Fibroblast of skin of abdomen (primary cell): ENCODE results near the gene ADK.
"Not testable (repeated sequence)": the region's sequence is repeated elsewhere in the genome, so short reads cannot be mapped to it uniquely, and the experiment has no call there.

ENCODE experiments used
- DNase-seq: peaks from one replicate; pipeline ENCODE4 v3.0.0-alpha.2; 2013

Gene ADK

GRCh38 chr10:74498664-74499063 lies 347.6 kb downstream of the ADK start:
- DNase-seq = not testable (repeated sequence)

DNA sequence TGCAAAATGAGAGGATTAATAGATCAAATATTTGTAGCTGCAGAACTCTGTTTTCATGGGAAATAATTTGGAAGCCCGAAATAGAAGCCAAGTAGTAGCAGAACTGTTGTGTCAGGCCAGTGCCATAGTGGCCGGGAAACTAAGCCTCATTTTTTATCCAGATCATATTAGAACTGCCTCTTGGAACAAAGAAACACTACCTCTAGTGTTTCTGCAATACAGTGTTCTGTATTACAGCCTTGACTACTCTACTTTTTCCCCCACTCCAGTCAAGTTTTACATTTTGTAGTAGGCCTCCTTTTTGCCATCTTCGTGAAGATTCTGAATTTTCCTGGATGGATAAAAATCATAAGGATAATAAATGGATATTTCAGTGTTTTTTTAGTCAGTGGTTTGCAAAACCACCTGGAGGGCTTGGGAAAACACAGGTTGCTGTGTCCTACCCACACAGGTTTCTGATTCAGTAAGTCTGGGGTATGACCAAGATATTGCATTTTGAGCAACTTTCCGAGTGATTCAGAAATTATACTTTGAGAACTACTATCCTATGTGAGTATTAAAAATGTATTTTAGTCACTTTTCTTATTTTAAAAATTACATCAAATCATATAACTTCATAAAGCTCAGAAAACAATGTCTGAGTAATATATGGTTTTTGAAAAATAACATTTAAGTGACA lies 349.1 kb downstream of the ADK start:
- no peak for DNase-seq

DNA sequence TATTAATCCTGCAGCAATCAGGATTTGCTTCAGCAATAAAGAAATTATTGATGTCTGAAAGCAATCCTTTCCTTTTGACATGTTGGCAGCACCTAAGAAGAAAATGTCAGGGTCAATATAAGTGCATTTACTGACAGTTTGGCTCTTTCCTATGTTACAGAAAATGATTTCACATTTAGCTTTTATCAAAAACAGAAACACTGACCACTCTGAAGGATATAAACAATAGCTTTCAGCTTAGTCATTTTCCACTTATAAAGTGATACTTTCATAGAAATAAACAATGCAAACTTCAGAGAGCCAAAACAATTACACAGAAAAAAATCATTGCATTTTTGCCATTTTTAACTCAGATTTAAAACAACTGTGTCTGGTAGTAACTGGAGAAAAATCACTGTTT lies 349.8 kb downstream of the ADK start:
- peak; percentile 13 for DNase-seq

DNA sequence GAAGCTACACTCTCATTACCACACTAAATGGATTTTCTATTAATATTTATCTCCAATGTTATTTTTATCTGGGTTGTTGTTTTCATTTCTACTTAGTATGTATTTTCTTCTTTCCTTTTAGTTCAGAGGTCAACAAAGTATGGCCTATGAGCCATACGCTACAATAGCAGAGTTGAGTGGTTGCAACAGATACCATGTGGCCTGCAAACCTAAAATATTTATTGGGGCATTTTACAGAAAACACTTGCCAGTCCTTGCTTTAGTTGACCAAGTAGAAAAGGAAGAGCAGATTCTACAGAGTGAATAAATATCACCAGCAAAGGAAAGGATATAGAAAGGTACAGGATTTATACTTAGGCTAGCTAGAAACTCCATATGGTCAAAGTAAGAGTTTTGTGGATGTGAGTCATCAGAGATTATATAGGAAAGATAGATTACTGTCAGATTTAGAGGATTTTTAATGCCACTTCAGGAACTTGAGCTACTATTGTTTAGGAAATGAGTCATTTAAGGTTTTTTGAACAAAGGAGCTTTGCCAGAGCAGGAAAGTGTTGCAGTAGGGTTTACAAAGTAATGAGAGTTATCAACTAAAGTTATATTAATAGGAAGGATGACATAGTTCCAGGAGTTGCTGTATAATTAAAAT lies 352.1 kb downstream of the ADK start:
- DNase-seq = peak; percentile 88

DNA sequence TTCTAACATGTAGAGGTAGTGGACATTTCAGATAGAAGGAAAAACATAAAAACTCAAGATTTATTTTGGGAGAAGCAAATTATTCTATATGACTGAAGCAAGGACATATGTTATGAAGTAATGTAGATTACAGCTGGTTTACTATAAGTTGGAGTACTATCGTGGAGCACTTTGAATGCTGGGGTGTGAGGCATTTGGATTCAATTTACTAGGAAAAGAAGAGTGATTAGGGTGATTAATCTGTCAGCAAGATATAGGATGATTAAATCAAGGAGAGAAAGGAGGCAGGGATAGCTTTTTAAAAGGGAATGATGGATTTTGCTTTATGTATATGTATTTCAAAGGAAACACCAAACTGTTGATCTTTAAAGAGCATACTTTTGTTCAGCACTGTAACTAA lies 356.9 kb downstream of the ADK start:
- DNase-seq = peak; percentile 81

GRCh38 chr10:74510594-74510993 lies 359.6 kb downstream of the ADK start:
- no peak for DNase-seq

- DNase-seq = no peak
Measured at GRCh38 chr10:74511051-74511450, 360.0 kb downstream of the ADK start.

GRCh38 chr10:74514322-74514721 lies 363.3 kb downstream of the ADK start:
- no peak for DNase-seq

DNA sequence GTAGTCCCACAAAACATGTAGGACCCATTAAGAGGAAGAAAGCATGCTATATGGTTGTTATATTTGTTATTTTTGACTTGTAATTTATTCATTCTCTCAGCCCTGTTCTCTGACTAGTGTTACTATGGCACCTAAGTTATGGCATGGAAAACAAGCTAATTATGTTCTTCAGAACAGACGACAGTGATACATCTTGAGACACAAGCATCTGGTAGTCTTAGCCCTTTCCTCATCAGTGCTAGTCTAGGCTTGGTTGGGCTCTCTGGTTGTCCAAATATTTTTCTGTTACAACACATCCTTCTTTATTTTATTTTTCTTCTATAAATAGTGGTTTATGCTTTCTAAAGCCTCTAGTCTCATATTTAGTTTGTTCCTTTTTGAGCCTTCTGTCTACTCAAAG lies 367.0 kb downstream of the ADK start:
- no peak for DNase-seq

DNA sequence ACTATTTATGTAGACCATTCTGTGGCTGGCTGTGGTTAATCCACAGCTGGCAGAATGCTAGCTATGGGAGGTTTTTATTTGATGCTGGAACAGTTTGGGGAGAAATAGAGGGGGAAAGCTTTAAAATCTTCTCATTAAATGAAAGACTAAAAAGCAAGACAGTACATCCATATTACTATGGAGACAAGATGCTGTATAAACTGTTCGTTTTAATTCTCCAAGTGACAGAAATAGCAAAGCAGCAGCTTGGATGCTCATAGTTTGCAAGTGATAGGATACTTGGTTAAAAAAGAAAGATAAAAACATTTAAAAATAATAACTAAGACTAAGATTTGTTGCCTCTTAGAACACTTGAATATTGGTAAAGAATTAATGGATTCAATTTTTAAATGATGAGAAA lies 370.5 kb downstream of the ADK start:
- DNase-seq = no peak

DNA sequence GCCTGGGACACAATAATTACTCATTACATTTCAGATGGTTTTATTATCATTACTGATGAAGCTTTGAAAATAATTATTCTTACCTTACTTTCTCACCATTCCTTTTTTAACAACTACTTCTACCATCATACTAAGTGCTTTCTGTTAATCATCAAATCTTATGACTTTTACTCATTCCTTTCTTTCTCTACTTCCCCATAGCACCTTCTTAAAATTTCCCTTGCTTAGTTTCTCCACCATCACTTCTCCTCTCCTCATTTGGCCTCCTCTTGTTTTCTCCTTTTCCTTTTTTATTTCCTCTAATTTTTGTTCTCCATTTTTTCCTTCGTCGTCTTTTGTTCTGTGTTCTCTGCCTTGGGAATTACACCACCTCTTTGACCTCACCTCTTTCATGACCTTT lies 372.2 kb downstream of the ADK start:
- DNase-seq = no peak

- DNase-seq = no peak
Measured at GRCh38 chr10:74525885-74526284, 374.9 kb downstream of the ADK start.

- DNase-seq = not testable (repeated sequence)
Measured at GRCh38 chr10:74527611-74528010, 376.6 kb downstream of the ADK start.

- no peak for DNase-seq
Measured at GRCh38 chr10:74529205-74529604, 378.2 kb downstream of the ADK start.

- peak; percentile 63 for DNase-seq
Measured at GRCh38 chr10:74530981-74531380, 380.0 kb downstream of the ADK start.

GRCh38 chr10:74539317-74539716 lies 388.3 kb downstream of the ADK start:
- no peak for DNase-seq

DNA sequence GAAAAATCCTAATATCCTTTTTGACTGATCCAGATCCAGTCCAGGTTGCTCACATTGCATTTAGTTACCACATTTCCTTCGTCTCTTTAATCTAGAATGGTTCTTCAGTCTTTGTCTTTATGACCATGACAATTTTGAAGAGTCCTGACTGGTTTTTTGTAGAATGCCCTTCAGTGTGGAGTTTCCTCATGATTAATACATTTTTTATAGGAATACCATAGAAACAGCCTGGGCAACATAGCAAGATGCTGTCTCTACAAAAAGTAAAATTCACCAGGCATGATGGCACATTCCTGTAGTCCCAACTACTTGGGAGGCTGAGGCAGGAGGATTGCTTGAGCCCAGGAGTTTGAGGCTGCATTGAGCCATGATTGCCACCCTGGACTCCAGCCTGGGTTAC lies 390.4 kb downstream of the ADK start:
- no peak for DNase-seq

GRCh38 chr10:74542077-74542476 lies 391.1 kb downstream of the ADK start:
- peak; percentile 54 for DNase-seq

- DNase-seq = peak; percentile 14
Measured at GRCh38 chr10:74543276-74543675, 392.3 kb downstream of the ADK start.

DNA sequence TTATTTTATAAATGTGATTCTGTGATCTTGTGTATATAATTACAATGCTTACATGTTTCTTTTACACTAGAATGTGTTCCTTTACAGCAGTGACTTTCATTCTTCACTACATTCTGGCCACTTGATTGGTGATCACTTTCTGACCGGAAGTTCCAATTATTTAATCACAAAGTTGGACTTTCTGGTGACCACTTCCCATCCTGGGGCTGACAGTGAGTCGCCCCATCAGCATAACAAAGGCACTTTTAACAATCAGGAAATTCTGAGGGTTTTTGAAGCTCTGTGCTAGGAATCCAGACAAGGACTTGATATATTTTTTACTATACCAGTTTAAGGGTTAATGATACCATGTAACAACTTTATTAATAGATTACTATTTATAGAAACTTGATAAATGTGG lies 393.1 kb downstream of the ADK start:
- no peak for DNase-seq

- no peak for DNase-seq
Measured at GRCh38 chr10:74548676-74549075, 397.7 kb downstream of the ADK start.

DNA sequence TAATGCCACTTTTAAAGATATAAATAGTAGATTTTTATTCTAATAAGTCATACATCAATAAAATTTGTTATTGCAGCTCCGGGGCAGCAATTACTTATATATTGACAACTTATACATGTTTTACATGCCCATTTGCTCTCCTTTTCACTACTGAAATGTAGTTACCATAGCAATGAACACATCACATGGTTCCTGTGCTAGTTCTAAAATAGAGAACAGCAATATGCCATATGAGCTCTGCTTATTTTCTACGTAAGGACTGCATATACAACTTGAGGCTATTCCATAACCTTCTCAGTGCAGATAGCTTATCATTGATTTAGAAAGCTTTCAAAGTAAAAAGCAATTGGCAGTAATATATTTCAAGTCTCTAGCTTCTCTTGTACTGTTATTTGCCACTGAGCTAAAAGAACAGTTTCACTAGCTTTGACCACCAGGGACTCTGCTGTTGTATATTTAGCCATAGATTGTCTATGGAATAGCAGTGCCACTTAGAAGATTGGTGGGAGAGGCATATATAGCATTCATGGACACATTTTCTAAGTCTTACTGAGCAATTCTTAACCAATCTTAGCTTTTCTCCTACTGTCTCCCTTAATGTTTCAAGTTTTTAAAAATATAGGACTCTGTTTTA lies 405.2 kb downstream of the ADK start:
- no peak for DNase-seq

GRCh38 chr10:74557098-74557497 lies 406.1 kb downstream of the ADK start:
- DNase-seq = no peak

DNA sequence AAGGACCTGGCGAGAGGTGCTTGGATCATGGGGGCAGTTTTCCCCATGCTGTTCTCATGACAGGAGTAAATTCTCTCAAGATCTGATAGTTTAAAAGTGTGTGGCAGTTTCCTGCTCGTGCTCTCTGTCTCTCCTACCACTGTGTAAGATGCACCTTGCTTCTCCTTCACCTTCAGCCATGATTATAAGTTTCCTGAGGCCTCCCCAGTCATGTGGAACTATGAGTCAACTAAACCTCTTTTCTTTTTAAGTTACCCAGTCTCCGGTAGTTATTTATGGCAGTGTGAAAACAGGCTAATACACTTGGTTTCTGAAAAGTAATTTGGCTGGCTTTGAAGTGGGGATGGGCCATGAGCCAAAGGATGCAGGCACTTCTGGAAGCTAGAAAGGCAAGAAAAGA lies 407.4 kb downstream of the ADK start:
- no peak for DNase-seq
